Measurements from ENCODE around the gene KCNQ1.
A peak's percentile ranks its signal among the peaks of the same experiment; 100 is the strongest.

The KCNQ1 gene

DNA sequence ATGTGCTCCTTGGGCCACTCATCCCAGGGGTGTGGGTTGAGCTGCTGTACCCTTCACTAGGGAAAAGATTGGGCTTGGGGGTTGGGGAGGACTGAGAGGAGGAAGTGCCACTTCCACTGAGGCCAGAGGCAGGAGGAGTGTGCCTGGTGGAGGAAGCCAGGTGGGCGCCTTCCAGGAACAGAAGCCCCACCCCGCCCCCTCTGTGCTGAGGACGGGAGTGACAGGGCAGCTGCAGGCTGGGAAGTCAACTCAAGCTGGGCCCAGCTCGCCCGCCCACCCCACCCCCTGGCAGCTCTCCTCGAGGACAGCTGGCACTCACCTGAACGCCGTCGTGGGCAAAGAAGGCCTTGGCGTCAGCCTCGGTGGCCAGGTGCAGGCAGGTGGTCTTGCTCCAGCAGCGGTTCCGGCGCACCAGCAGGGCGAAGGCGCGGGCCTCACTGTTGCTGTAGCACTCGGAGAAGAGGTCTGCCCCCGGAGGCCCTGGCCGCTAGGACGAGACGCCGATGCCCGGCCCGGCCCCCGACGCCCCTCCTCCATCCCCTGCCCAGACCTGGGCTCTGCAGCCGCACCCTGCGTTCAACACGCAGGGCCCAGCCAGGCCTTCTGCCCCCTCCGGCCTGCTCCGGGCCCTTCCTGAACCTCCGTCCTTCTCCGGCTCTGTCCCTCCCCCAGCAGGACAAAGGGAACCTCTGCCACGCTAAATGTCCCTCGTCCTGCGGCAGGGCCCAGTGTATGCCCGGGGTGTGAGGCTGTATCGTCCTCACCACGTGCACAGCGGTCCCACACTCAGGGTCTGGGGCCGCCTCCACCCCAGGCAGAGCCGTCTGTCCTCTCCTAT is 30.8 kb upstream of the KCNQ1 start:
- Histone ChIP-seq H3K9me3 (no peaks in the 10 kb centered on the region), H3K4me1 (peaks cover 12% of the 10 kb centered on the region), H3K36me3 (no peaks in the 10 kb centered on the region), H3K4me3 (ENCODE audit: low read depth, low read length) (no peak overlapping the region), H3K27me3 (no peaks in the 10 kb centered on the region)
- TF ChIP-seq, protein P1, sequence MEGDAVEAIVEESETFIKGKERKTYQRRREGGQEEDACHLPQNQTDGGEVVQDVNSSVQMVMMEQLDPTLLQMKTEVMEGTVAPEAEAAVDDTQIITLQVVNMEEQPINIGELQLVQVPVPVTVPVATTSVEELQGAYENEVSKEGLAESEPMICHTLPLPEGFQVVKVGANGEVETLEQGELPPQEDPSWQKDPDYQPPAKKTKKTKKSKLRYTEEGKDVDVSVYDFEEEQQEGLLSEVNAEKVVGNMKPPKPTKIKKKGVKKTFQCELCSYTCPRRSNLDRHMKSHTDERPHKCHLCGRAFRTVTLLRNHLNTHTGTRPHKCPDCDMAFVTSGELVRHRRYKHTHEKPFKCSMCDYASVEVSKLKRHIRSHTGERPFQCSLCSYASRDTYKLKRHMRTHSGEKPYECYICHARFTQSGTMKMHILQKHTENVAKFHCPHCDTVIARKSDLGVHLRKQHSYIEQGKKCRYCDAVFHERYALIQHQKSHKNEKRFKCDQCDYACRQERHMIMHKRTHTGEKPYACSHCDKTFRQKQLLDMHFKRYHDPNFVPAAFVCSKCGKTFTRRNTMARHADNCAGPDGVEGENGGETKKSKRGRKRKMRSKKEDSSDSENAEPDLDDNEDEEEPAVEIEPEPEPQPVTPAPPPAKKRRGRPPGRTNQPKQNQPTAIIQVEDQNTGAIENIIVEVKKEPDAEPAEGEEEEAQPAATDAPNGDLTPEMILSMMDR (IDR thresholded peaks at IDR 0.05; ENCODE audit: low read depth, low read length) = no peak
- no peak for DNase-seq

DNA sequence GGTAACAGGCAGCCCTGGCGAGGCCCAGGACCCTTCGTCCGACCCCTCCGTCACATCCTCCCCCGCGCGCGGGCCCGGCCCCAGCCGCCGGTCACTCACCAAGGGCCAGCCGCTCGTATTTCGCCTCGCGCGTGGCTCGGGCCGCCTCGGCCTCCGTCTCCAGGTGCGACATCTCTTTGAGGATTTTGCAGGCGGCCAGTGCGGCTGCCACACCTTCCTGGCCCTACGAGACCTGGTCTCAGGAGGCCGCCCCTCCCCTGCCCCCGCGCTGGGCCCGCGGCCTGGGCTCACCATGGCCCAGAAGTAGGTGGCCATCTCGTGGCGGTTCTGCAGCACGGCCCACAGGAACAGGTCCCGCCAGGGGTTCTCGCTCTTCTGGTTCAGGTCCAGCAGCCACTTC is 30.2 kb upstream of the KCNQ1 start:
- no peak overlapping the region for H3K4me3 ChIP-seq (ENCODE audit: low read depth, low read length)
- DNase-seq = no peak
- no peaks in the 10 kb centered on the region for H3K36me3 ChIP-seq
- no peaks in the 10 kb centered on the region for H3K9me3 ChIP-seq
- no peaks in the 10 kb centered on the region for H3K27me3 ChIP-seq
- peaks cover 7% of the 10 kb centered on the region for H3K4me1 ChIP-seq
- TF ChIP-seq, protein P1 (IDR thresholded peaks at IDR 0.05; ENCODE audit: low read depth, low read length) = no peak

DNA sequence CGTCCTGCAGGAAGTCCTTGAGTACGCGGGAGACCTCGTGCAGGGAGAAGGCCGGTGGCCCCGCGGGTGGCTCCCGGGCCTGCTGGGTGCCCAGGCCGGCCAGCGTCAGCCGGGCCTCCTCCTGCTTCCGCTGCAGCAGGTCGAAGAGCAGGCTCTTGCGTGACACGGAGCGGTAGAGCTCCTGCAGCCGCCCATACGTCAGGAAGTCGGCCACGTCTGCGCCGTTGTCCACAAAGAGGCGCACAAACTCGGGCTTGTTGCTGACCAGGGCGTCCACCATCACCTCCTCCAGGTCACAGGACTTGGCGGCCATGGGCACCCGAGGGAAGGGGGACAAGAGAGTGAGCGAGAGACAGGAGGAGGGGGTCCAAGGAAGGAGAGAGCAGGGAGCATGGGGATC is 29.6 kb upstream of the KCNQ1 start:
- TF ChIP-seq, protein P1 (IDR thresholded peaks at IDR 0.05; ENCODE audit: low read depth, low read length) = no peak
- H3K9me3 ChIP-seq = no peaks in the 10 kb centered on the region

DNA sequence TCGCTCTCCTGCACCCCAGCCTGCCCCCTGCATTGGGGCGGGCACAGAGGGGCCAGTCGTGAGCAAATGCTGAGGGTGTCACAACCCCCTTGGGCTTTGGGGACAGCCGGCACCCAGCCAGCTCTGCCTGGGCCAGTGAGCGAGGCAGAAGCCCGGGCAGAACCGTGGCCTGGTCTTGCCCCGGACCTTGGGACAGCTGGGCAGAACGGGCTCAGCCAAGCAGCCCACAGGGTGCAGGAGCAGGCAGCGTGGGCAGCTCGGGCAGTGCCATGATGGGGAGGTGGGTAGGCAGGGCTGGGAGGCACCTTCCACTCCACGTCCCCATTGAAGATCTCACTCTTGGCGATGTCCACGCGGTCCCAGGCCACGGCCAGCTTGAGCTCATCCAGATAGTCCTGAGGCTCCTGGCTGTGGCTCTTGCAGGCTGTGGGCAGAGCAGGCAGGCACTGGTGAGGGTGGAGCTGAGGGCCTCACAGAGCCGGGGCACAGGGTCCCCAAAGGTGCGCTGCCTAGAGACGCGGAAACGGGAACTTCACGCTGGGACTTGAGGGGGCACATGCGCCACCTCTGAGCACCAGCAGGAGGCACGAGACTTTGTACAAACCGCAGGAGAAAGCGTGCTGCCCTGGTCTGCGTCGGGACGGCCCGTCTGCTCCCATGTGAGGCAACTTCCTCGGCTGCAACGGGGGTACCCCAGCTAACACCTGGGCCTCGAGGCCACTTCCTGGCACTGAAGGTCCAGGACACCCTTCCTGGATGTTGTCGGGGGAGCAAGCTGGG is 29.0 kb upstream of the KCNQ1 start:
- TF ChIP-seq, protein P1 (IDR thresholded peaks at IDR 0.05; ENCODE audit: low read depth, low read length) = 0 out of 2 replicates have a peak, but pooled peaks have one; percentile 4
- H3K9me3 ChIP-seq = no peaks in the 10 kb centered on the region
- no peaks in the 10 kb centered on the region for H3K36me3 ChIP-seq
- no peaks in the 10 kb centered on the region for H3K27me3 ChIP-seq
- DNase-seq = no peak
- no peak overlapping the region for H3K4me3 ChIP-seq (ENCODE audit: low read depth, low read length)
- no peaks in the 10 kb centered on the region for H3K4me1 ChIP-seq

More for the DNA sequence above, 29.6 kb upstream of the KCNQ1 start:
- DNase-seq = no peak
- Histone ChIP-seq H3K4me3 (ENCODE audit: low read depth, low read length) (no peak overlapping the region), H3K36me3 (no peaks in the 10 kb centered on the region), H3K4me1 (peaks cover 1% of the 10 kb centered on the region), H3K27me3 (no peaks in the 10 kb centered on the region)

DNA sequence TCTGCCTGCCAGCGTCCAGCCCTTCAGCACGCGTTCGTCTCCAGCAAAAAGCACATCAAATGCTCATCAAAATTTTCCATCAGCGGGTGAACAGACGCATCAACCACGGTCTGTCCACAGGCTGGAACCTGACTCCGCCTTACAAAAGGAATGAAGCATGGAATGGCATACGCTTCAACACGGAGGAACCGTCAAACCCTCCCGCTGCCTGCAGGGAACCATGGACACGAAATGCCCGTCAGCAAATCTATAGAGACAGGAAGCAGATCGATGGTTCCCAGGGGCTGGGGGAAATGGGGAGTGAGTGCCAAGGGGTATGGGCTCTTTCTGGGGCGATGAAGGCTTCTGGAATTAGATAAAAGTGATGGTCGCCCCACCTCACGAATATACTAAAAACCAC is 28.0 kb upstream of the KCNQ1 start:
- H3K27me3 ChIP-seq = no peaks in the 10 kb centered on the region
- TF ChIP-seq, protein P1 (IDR thresholded peaks at IDR 0.05; ENCODE audit: low read depth, low read length) = no peak
- no peak for DNase-seq
- H3K36me3 ChIP-seq = no peaks in the 10 kb centered on the region
- H3K4me1 ChIP-seq = no peaks in the 10 kb centered on the region
- H3K4me3 ChIP-seq (ENCODE audit: low read depth, low read length) = no peak overlapping the region
- no peaks in the 10 kb centered on the region for H3K9me3 ChIP-seq

Data from BE2C (cell line).